Brain microvascular endothelial cell (primary cell): ENCODE measurements around the gene SYT7.
"Not testable (repeated sequence)": the region's sequence is repeated elsewhere in the genome, so short reads cannot be mapped to it uniquely, and the experiment has no call there.

Source experiments
- DNase-seq: peaks from one replicate; pipeline ENCODE4 v3.0.0-alpha.2; 2020
- H3K27ac ChIP-seq: fragments of 250-450 bp; sonication (Bioruptor Pico); 2 replicates; pipeline ENCODE4 v1.5.1; 2020; ENCODE audit warnings: mild to moderate bottlenecking, moderate library complexity
- H3K27me3 ChIP-seq: fragments of 250-450 bp; sonication (Bioruptor Pico); replicated peaks from 2 replicates; pipeline ENCODE4 v1.5.1; 2020; ENCODE audit warnings: mild to moderate bottlenecking
- H3K36me3 ChIP-seq: fragments of 250-450 bp; sonication (Bioruptor Pico); replicated peaks from 2 replicates; pipeline ENCODE4 v1.5.1; 2020; ENCODE audit warnings: mild to moderate bottlenecking
- H3K4me3 ChIP-seq: 2 replicates; pipeline ENCODE4 v1.5.1; 2011; ENCODE audit warnings: low read depth, mild to moderate bottlenecking, control low read depth, low read length, moderate library complexity
- CTCF ChIP-seq: IDR thresholded peaks from 2 replicates; pipeline ENCODE4 v1.5.1; 2011; ENCODE audit warnings: low read depth, mild to moderate bottlenecking, moderate library complexity, low read length, control low read depth, inconsistent platforms; ENCODE audit errors: missing control alignments
- in situ Hi-C: cut with HindIII; loops from 2 replicates; pipeline ENCODE4 v1.10.0; 2017; ENCODE audit warnings: low sequenced_read_pairs, low pct_ligation_motif_present

SYT7 gene

DNA sequence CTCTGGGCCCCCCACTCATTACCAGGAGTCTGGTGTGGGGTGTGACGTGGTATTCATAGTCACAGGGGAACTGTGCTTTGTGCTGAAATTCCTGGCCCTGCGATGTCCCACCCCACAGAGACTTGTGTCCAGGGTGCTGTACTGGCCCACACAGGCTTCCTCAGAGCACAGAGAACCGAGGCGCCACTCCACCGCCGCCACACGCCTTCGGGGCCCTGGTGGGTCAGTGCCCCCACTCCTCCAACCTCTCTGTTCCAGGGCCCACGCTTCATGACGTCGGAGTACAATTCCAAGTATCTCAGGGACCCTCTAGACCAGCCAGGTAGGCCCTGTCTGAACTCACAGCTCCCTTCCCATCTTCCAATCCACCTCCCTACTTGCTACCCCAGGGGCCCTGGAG, 95.8 kb downstream of the SYT7 start:
- Histone ChIP-seq H3K27ac (no peak overlapping the region), H3K4me3 (no peak overlapping the region), H3K36me3 (no peaks in the 10 kb centered on the region), H3K27me3 (no peaks in the 10 kb centered on the region)
- TF ChIP-seq CTCF, result no peak
- no peak for DNase-seq
- in situ Hi-C loops, result no loop called here

GRCh38 chr11:61484541-61484940, 96.3 kb downstream of the SYT7 start:
- H3K27ac ChIP-seq, result no peak overlapping the region
- DNase-seq, result no peak
- TF ChIP-seq CTCF, result no peak
- H3K27me3 ChIP-seq, result no peaks in the 10 kb centered on the region
- in situ Hi-C loops, result no loop called here
- no peak overlapping the region for H3K4me3 ChIP-seq
- H3K36me3 ChIP-seq, result no peaks in the 10 kb centered on the region

GRCh38 chr11:61482513-61482912, 98.4 kb downstream of the SYT7 start:
- peak; percentile 81 for TF ChIP-seq CTCF
- Histone ChIP-seq H3K27me3 (no peaks in the 10 kb centered on the region), H3K27ac (no peak overlapping the region), H3K4me3 (no peak overlapping the region), H3K36me3 (no peaks in the 10 kb centered on the region)
- no peak for DNase-seq
- in situ Hi-C loops, result no loop called here

- in situ Hi-C loops, result no loop called here
- Histone ChIP-seq H3K4me3 (no peak overlapping the region), H3K36me3 (no peaks in the 10 kb centered on the region), H3K27me3 (no peaks in the 10 kb centered on the region), H3K27ac (no peak overlapping the region)
- TF ChIP-seq CTCF, result no peak
- DNase-seq, result no peak
Measured at GRCh38 chr11:61481806-61482205, 99.1 kb downstream of the SYT7 start.

- DNase-seq, result peak; percentile 16
- no peaks in the 10 kb centered on the region for H3K27me3 ChIP-seq
- in situ Hi-C loops, result no loop called here
- no peak overlapping the region for H3K4me3 ChIP-seq
- no peak for TF ChIP-seq CTCF
- no peaks in the 10 kb centered on the region for H3K36me3 ChIP-seq
- H3K27ac ChIP-seq, result no peak overlapping the region
Measured at GRCh38 chr11:61480994-61481335, 99.9 kb downstream of the SYT7 start.

- TF ChIP-seq CTCF, result no peak
- H3K27me3 ChIP-seq, result no peaks in the 10 kb centered on the region
- H3K27ac ChIP-seq, result no peak overlapping the region
- in situ Hi-C loops, result no loop called here
- no peak overlapping the region for H3K4me3 ChIP-seq
- no peak for DNase-seq
- no peaks in the 10 kb centered on the region for H3K36me3 ChIP-seq
Measured at GRCh38 chr11:61480261-61480993, 100.4 kb downstream of the SYT7 start.

GRCh38 chr11:61479360-61480058, 101.4 kb downstream of the SYT7 start:
- H3K27ac ChIP-seq, H3K4me3 ChIP-seq, in situ Hi-C loops: not testable (repeated sequence)

More at GRCh38 chr11:61479360-61480058, 101.4 kb downstream of the SYT7 start:
- not testable (repeated sequence) for H3K36me3 ChIP-seq, DNase-seq, H3K27me3 ChIP-seq
